Limb (tissue), 2 donors: ENCODE results near the gene MATR3.
"Not testable (repeated sequence)": the region's sequence is repeated elsewhere in the genome, so short reads cannot be mapped to it uniquely, and the experiment has no call there.

Experiments
- DNase-seq, 2 donors: peaks; one replicate each; pipeline ENCODE4 v3.0.0-alpha.2; 2016; ENCODE audit errors: extremely low spot score in 2 of 2

The MATR3 gene, protein sequence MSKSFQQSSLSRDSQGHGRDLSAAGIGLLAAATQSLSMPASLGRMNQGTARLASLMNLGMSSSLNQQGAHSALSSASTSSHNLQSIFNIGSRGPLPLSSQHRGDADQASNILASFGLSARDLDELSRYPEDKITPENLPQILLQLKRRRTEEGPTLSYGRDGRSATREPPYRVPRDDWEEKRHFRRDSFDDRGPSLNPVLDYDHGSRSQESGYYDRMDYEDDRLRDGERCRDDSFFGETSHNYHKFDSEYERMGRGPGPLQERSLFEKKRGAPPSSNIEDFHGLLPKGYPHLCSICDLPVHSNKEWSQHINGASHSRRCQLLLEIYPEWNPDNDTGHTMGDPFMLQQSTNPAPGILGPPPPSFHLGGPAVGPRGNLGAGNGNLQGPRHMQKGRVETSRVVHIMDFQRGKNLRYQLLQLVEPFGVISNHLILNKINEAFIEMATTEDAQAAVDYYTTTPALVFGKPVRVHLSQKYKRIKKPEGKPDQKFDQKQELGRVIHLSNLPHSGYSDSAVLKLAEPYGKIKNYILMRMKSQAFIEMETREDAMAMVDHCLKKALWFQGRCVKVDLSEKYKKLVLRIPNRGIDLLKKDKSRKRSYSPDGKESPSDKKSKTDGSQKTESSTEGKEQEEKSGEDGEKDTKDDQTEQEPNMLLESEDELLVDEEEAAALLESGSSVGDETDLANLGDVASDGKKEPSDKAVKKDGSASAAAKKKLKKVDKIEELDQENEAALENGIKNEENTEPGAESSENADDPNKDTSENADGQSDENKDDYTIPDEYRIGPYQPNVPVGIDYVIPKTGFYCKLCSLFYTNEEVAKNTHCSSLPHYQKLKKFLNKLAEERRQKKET

DNA sequence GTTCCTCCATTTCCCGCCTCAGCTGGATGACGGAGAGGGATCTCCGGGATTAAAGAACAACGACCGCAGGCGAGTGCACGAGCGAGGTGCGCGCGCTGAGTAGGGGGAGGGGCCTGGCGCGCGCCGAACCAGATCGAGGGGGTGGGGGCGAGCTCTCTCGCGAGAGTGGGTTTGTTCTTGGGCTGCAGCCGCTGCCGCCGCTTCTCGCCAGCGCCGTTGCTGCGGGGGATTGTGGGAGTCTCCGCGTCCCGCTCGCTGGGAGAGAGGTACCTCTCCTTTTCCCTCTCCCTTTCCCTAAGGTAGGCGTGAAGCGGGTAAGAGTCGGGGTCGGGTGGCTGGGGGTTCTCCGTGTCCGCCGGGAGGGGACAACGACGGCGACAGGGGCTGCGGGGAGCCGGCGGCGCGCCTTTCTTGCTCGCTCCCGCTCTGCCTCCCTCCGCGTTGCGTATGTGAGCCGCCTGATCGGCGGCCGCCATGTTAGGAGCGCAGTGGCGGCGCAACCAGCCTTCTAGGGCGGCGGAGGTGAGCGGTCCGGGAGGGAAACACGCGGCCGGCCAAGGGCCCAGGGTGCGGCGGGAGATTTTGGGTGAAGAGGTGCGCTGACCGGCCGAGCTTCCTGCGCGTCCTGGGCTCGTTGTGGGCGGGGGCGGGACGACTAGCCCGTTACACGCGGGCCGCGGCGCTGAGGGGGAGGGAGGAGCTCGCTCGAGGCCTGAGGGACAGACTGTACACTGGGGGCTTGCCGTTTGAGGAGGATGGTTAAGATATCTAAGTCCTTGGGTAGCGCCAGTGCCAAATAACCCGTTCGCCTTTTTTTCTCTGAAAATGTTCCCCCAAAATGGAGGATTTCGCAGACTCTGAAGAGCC lies at the start of gene MATR3:
MATR3 (plus strand) TSS at position 234 of the 867 bp plus-strand sequence. CDS start 13,676 bp downstream, outside the sequence.
- DNase-seq: peak; percentile 97 to 99

DNA sequence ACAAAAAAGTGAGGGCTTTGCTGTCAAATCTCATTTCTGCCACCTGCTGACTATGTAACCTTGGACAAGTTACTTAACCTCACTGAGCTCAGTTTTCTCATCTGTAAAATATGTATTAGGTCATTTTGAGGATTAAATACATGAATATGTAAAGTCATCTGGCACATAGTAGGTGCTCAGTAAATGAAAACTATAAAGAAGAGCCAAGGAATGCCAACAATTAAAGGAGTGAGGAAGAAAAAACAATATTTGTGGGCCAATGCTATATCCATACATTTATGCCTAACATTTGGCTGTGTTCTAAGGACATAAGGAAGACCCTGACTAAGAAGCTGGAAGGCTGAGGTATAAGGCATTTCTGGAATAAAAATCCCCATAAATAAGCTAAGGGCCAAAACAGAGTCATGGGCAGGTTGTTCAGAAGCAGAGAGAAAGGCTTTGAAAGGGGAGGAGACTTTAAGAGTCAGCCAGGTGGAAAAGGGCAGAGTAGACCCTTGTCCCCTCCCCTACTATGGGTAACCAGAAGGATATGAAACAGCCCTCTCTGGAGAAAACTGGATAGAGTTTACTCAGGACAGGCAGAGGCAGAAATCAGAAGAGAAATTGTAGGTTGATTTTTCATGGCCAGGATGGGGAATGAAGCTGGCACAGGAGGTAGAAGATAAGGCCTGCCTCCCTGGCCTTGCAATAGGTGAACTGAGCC lies 47.8 kb upstream of the MATR3 start:
- DNase-seq: no peak

DNA sequence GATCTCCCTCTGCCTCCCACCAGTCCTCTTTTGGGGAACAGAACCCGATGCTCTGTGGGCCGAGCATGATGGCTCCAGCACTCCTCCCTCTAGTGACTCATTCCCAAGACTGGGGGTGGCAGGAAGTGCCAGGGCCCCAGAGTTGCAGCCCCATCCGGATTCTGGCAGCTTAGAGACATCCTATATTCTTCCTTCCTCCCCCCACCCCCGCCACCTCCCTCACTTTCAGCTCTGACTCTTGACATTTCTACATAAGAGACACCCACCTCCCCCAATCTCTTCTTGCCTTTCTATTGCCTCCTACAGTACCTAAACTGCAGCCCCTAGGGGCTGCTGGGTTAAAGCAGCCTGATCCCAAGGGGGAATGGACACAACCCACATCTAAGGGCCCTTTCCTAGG lies 47.1 kb upstream of the MATR3 start:
- no peak for DNase-seq

DNA sequence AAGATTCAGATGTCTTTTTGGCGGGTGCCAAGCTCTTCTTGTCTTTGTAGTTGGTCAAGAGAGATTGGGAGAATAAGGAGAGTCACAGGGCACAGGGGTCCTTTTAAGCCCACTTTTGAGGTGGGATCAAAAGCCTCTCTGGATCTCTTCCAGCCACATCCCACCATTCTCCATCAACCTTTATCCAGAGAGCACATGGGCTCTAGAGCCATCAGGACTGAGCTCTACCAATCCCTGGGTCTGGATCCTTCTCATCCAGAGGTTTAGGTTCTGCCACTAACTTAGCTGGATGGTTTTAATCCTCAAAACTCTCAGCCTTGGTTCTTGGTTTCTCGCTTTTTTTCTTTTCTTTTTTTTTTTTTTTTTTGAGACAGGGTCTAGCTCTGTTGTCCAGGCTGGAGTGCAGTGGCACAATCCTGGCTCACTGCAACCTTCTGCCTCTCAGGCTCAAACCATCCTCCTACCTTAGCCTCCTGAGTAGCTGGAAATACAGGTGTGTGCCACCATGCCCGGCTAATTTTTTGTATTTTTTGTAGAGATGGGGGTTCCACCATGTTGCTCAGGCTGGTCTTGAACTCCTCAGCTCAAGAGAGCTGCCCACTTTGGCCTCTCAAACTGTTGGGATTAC lies 44.6 kb upstream of the MATR3 start:
- no peak for DNase-seq

DNA sequence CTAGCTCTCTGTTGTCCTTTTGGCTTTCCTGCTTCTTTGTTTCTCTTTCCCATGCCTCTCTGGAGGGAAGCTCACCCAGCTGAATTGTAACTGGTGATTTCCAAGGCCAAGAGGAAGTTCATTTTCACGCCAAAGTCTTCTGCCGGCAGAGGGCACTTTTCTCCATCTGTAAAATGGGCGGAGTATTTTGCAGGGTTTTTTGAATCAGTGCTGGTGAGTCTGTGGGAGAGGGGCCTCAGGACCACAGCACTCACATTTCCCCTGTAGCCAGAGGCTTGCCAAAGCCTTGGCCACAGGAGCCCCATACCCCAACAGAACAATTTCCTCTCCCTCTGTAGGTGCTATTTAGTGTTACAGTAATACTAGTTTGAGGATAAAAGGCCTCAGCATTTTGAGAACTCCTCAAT lies 42.3 kb upstream of the MATR3 start:
- no peak for DNase-seq

DNA sequence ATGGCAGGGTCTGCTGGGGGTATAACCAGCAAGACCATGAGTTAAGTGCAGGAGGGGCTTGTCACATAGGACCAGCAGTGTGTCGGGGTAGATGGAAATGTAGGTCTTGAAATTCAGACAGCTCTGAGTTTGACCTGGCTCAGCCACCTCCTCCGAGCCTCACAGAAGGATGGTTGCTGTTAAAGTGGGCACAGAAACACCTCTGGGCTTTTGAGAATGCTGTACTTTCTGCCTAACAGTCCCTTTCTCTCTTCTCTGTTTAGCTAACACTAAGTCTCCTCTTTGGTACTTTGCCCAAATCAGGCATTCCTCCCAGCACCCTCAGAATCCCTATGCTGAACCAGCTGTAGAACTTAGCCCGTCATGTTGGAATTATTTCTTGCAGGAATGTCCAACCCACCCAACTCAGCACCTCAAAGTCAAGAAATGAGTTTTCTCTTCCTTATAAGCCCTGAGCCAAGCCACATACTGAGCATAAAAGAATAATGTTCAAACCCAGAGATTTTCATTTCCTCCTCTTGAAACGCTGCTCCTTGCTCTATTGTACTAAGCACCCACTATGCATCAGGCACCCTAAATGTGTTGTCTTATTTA lies 41.7 kb upstream of the MATR3 start:
- no peak for DNase-seq

DNA sequence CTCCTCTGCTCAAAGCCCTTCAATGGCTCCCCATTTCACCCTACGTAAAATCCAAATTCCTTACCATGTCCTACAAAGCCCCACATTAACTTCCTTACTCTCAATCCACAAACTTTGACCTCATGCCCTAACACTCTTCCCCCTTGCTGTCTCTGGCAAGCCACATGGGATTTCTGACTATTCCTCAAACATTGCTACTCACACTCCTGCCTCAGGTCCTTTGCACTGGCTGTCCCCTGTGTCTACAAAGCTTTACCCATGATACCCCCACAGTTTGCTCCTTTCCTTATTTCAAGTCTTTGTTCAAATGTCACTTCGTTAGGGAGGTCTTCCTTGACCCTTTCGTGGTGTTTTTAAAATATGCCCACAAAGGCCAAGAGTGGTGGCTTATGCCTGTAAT lies 40.4 kb upstream of the MATR3 start:
- no peak for DNase-seq

DNA sequence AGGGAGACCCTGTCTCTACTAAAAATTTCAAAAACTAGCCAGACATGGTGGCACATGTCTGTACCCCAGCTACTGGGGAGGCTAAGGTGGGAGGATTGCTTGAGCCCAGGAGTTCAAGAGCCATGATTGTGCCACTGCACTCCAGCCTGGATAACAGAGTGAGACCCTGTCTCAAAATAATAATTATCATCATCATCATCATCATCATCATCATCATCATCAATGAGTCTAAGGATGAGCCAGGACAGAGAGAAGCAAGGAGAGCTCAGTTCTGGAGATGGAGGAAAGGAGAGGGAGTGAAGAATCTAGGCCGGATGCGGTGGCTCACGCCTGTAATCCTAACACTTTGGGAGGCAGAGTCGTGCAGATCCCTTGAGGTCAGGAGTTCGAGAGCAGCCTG lies 36.7 kb upstream of the MATR3 start:
- no peak for DNase-seq

DNA sequence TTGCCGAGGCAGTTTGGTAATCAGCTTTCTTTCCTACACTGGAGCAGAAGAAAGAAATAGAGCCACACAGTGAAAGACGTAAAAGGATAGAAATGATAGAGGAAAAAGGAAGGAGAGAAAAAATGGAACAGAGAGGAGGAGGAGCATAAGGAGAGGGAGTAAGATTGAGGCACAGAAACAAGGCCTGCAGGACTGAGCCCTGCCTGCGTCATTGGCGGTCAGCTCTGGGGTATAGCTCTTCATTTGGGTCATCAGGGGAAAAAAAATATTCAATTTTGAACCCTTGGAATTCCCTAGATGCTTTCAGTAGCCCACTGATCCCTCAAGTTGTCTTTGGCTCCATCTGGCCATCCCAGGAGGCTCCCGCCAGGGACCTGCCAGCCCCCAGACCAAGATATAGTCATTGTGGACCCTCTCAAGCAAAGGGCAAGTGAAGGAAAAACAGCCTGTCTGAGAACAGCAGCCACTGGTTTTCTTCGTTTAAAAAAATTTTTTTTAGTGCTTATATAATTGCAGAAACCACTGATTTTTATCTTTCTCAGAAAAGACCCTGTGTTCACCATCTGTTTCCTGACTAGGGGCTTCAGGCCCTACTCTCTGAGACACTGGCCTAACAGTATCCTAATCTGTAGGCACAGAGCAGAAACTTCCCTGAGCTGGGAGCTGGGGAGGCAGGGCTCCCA lies 31.3 kb upstream of the MATR3 start:
- peak in 1 of 2 donors; percentile 32 for DNase-seq

DNA sequence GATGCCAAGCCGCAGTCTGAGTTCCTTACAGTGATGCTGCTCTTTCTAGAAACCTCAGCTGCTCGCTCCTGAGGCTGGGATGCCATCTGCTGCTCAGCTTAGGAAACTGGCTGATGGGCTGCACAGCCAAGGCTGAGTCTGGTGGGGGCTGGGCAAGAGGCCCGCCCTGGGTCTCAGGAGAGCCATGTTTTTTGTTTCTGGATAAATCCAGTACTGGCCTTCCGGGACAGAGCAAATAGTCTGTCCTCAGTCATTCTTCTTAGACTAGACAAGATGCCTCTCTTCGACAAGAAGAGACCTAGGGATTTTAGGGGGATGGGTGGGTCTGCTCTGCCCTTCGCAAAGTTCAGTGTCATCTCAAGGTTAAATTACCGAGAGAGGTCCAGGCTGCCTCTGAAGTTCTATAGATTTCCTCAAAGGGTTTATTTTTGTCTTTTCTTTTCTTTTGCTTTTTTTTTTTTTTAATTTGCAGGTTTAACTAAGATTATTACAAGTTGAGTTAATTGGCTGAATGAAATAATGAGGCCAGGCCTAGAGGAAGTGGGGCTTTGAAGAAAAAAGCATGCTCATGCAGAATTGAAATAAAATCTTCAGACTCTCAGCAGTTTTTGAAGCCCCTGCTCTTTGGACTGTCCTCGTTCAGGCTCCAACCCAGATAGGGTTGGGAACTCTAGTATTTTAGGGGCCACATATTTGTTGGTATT lies 30.6 kb upstream of the MATR3 start:
- DNase-seq: peak; percentile 90 to 94

DNA sequence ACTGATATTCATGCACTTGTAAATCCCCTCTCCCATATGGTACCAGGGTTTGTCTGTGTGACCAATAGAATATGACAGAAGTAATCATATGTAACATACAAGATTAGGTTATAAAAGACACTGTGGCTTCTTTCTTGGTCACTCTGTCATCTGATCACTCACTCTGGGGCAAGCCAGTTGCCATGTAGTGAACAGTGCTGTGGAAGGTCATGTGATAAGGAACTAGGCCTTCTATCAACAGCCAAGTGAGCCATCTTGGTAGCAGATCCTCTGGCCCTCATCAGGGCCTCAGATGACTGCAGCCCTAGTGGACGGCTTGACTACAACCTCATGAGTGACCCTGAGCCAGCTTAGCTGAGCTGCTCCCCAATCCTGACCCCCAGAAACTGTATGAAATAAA lies 30.0 kb upstream of the MATR3 start:
- DNase-seq: no peak

DNA sequence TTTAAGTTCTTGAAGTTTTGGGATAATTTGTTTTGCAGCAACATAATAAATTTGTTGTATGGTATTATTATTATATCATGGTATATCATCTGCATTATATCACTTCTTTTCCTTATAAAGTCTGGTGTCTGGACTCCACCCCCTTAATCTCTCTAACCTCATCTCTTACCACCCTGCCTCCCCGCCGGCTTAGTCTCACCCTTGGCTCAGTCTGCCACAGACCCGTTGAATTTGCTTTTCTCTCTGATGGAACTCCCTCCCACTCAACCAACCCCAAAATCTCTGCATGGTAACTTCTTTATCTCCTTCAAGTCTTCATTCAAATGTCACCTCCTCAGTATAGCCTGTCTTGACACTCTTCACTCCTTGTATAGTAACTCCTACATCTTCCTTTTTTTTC lies 29.6 kb upstream of the MATR3 start:
- DNase-seq: no peak

DNA sequence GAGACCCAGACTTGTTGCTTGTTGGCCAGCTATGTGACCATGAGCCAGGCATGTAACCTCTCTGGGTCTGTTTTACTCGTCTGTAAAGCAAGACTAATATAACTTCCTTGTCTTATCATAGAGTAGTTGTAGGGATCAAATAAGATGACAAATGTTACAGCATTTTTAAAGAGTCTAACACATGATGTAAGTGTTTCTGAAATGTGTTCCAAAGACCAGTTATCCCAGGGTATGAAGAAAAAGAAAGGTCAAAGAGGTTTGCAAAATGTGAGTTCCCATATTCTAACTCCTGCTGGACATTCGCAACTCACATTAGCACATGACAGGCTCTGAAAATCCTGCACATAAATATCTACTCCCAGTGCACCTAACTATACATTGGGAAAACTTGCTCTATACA lies 28.5 kb upstream of the MATR3 start:
- no peak for DNase-seq

DNA sequence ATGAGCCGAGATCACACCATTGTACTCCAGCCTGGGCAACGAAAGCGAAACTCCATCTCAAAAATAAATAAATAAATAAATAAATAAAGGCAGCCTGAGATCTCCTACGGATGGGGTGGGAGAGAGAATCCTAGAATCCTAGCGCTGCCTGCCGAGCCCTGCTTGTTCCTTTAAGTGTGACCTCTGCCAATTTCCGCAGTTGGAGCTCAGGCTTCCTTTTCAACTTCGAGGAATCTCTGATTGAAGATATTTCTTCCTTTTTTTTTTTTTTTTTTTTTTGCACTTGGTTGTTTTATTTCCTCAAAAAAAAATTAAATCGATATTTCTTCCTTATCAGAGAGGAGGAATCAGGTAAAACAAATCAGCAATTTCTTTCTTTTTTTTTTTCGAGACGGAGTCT lies 27.3 kb upstream of the MATR3 start:
- no peak for DNase-seq

DNA sequence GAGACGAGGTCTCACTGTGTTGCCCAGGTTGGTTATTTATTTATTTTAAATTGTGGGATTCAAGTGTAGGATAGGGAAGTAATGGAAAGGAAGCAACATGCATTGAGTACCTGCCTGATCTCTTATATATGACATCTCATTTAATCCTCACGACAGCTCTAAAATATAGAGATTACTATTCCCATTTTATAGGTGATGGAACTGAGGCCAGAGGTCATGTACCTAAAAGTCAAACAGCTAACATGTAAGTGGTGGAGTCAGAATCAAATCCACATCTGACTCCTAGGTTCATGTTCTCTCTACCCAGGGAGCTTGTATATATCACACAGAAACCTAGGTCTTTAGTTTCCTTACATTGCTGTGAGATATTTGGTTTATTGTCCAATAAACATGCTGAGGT lies 26.1 kb upstream of the MATR3 start:
- DNase-seq: no peak

DNA sequence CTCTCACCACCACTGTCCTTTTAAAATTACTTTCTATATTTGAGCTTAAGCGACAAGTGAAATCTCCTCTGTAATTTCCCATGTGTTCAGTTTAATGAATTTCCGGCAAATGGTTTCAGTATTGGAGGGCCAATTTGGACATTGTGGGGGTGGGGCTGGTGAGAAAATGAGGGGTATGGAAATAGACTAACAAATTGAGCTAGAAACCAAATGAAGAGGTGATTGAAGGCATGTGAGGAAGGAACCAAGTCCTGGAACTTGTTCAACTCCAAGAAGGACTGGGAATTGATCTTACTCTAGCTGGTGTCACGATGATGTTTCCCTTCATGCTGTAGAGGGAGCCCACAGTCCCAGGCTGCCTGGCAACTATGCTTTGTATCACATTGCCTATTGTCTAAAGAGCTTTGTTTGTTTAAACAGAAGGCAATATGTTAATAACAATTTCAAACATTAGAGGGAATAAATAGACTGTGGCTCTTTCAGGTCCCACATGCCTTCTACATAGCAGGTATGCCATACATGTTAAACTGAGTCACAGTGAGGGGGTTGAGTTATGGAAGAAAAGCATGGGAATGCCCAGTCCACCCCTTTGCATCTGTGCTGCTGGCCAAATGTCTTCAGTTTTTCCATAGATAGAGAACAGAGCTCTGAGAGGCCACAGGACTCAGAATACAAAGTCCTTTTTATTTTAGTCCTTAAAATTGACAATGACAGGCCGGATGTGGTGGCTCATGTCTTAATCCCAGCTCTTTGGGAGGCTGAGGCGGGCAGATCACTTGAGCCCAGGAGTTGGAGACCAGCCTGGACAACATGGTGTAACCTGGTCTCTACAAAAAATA lies 25.0 kb upstream of the MATR3 start:
- no peak for DNase-seq

DNA sequence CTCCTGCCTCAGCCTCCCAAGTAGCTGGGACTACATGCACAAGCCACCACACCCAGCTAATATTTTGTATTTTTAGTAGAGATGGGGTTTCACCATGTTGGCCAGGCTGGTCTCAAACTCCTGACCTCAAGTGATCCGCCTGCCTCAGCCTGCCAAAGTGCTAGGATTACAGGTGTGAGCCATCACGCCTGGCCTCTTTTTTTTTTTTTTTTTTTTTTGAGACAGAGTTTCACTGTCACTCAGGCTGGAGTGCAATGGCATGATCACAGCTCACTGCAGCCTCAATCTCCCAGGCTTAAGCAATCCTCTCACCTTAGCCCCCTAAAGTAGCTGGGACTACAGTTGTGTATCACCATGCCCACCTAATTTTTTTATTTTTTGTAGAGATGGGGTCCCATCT lies 22.8 kb upstream of the MATR3 start:
- not testable (repeated sequence) for DNase-seq
